GOT3 (cell line): Measurements from ENCODE around the gene NIT2.
"Not testable (repeated sequence)": the region's sequence is repeated elsewhere in the genome, so short reads cannot be mapped to it uniquely, and the experiment has no call there.

Source experiments
- DNase-seq: peaks from one replicate; lab custom pipeline; 2025; ENCODE audit warnings: mixed read lengths; lab: John Stamatoyannopoulos, UW

The NIT2 gene, protein sequence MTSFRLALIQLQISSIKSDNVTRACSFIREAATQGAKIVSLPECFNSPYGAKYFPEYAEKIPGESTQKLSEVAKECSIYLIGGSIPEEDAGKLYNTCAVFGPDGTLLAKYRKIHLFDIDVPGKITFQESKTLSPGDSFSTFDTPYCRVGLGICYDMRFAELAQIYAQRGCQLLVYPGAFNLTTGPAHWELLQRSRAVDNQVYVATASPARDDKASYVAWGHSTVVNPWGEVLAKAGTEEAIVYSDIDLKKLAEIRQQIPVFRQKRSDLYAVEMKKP

GRCh38 chr3:100334488-100335351 is at the start of gene NIT2:
Gene NIT2 (plus strand): TSS chr3:100334757. CDS start chr3:100334792, 35 bp downstream.
- peak; percentile 27 for DNase-seq

DNA sequence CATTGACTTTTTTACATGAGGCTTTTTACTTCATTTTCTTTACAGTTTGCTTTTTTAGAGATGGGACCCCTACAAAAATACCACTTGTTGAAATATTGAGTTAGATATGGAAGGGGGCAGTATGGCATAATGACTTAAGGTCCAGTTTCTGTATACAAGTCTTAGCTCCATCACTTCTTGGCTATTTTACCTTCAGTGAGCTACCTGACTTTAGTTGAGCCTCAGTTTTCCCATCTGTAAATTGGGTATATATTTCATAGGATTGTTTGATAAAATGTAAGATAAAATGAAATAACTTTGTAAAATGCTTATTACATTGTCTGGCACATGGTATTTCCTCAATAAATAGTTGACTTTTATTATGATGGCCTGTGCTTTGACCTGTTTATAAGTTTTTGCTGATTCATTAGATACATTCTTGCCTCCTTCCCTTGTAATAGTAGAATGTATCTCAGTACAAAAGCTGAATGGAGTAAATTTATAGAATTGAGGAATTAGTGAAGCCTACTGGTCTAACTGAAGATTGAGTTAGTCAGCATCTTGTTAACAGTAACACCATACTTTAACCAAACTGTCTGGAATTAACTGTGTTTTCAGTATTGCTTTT is 46.2 kb upstream of the NIT2 start:
- DNase-seq, result no peak

DNA sequence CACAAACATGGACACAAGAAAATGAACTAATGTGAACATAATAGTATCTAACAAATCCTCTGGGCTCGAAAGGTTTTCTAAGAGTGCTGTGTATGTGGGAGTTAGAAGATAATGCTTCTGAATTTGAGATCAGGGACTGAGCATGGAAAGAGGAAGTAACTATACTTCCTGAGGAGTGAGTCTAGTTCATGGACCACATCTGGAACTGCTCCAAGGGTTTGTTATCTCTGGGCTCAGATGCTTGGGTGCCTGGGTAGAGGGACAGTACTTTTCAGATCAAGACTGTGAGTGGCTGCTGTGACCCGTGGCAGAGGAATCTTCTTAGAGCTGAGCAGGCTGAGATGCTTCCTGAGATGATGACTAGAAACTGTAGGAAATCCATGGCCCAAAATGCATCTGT is 45.2 kb upstream of the NIT2 start:
- DNase-seq, result no peak

DNA sequence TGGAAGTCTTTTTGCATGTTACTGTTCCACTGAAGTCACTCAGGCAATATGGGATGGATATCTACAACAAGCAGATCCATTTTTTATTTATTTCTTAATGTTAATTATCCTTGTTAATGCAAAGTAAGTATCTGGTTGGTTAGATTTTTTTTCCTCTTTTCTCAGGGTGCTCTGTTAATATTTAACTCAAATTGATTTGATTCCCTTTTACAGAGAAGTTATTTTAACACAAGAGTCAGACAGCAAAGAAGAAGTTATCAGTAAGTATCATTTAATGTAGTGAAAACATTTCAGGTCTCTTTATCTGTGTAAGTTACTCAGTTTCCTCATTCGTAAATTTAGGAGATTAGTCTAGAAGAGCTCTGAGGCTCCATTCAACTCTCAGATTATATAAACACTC is 39.5 kb upstream of the NIT2 start:
- DNase-seq, result no peak

GRCh38 chr3:100297784-100298183 is 36.8 kb upstream of the NIT2 start:
- no peak for DNase-seq

DNA sequence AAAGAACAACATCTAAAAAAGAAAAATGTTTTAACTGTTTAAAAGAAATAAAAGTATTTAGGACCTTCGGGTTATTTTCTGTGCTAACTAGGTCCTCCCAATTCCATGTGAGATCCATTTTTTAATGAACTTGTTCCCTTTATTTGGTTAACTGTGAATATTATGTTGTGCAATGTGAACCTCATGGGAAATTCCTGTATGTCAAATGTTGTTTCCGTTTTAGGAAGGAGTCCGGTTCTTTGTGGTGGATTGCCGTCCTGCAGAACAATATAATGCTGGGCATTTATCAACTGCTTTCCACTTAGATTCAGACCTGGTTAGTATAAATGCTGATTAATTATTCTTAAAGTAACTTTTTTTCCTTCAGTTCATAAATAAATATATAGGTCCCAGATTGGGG is 35.5 kb upstream of the NIT2 start:
- no peak for DNase-seq

GRCh38 chr3:100306695-100307094 is 27.9 kb upstream of the NIT2 start:
- no peak for DNase-seq

- no peak for DNase-seq
Observed at GRCh38 chr3:100310355-100310965, 24.1 kb upstream of the NIT2 start.

- no peak for DNase-seq
Observed at GRCh38 chr3:100311011-100311410, 23.5 kb upstream of the NIT2 start.

GRCh38 chr3:100316641-100317069 is 17.9 kb upstream of the NIT2 start:
- no peak for DNase-seq

DNA sequence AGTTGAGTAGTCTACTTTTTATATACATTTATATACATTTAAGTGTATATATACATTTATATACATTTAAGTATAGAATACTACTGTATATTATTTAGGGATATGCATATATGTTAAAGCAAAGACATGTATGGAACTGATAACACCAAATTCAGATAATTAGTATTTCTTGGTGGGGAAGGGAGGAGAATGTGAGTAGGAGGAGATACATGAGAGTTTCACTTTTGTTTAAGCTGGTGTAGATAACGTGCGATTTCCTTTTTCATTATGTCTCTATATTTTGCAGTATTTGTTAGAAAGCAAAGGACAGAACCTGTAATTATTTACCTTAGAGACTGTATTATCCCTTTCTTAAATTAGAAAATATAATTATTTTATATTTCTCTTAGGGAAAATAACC is 16.6 kb upstream of the NIT2 start:
- DNase-seq, result no peak

DNA sequence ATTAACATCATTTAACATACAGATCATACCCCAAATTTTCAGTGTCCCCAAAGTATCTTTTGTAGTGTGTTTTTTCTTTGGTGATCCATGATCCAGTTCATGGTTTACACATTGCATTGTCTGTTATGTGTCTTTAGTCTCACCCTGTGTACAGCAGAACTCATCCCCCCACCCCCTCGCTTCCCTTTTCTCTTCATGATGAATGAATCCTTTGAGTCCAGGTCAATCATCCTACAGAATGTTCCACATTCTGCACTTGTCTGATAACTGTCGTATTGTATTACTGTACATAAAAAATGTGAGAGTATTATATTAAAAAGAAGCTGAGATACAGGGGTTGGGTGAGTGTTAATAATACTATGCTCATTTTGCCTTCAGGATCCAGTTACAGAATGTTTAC is 14.6 kb upstream of the NIT2 start:
- DNase-seq, result no peak

DNA sequence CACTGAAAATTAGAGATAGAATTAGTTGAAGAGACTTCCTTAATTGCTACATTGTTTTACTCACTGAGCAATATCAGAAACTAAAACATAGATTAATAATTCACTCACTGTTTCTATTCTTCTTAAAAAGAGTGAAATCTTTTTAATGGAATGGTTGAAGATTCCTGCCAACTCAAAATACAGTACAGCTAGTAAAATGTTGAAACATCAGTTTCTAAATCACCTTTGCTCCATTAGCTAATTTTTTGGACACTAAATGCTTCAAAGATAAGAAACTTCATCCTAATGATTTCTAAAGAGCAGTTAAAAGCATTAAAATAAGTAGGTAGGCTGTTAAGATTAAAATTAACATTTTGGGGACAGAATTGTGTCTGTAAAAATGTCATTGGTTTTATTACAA is 10.5 kb upstream of the NIT2 start:
- no peak for DNase-seq

GRCh38 chr3:100325827-100326226 is 8.7 kb upstream of the NIT2 start:
- DNase-seq, result no peak

GRCh38 chr3:100327377-100327776 is 7.2 kb upstream of the NIT2 start:
- not testable (repeated sequence) for DNase-seq

DNA sequence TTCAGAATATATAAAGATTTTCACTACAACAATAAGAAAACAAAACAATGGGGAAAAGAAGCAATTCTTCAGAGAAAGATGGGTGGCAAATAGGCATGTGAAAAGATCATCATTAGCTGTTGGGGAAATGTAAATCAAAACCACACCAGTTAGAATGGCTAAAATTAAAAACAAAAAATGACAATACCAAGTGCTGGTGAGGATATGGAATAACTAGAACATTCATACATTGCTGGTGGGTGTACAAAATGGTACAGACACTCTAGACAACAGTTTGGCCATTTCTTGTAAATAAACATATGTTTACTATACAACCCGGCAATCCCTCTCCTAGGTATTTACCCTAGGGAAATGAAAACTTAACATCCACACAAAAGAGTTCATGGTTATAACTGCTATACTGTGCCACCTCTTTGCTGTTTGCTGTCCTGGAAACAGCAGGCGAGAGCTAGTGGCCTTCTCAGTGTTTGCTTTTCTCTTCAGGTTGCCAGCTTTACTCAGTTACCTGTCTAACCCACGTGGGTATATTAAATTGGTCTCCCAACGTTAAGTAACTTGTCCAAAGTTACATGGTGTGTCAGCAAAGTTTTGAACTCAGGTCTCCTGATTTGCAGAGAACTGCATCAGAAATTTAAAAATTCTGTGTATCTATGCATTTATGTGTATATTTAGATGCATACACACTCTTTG is 4.6 kb upstream of the NIT2 start:
- DNase-seq, result no peak

GRCh38 chr3:100330651-100331050 is 3.9 kb upstream of the NIT2 start:
- DNase-seq, result no peak

DNA sequence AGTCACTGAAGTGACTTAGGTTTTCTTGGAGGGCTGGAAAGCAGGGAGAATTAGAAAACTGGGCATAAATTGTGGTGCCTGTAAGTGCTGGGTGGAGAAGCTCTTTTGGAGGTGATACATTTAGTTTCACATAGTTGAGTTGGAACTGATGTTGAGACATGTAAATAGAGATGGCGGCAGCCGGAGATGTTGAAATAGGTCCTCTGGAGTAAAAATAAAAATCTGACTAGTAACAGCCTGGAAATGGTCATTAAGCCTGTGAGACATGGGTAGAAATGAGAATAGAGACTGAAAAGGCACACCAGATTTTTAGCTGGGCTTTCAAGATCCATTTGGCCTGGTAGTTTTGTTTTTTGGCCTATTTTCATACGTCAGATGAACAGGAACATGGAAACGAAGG is 2.9 kb upstream of the NIT2 start:
- no peak for DNase-seq

DNA sequence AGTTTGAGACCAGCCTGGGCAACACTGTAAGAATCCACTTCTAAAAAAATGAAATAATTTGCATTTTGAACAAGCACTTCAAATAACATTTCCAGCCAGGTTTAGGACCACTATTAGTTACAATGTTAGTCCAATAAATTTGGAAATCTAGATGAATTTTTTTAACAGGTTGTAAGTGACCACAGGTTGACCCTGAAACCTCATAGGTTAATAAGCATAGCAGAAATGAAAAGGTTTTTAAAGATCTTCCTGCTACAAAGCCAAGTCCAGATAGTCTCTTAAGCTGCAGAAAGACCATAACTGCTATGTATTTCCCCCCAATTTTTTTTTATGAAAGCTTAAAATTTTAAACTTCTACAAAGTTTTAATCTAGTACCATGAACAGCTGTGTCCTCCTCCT is 1.5 kb upstream of the NIT2 start:
- DNase-seq, result no peak

DNA sequence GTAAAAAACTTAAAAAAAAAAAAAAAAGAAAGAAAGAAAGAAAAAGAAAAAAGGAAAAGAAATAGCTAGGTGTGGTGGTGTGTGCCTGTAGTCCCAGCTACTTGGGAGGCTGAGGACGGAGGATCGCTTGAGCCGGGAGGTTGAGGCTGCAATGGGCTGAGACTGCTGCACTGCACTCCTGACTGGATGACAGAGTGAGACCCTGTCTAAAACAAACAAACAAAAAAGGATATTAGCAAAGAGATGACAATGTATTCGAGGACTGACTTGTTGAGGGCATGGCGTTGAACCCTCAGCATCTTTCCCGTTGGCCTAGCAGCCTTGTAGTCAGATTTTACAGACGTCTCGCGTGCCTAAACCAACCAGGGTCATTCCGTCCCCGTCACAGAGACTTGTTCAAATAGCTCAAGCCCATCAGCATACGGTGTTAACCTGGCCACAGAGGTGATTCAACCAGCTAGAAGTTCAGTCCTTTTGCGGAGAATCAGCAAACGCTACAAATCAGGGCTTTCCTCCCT is 528 bp upstream of the NIT2 start:
- no peak for DNase-seq

DNA sequence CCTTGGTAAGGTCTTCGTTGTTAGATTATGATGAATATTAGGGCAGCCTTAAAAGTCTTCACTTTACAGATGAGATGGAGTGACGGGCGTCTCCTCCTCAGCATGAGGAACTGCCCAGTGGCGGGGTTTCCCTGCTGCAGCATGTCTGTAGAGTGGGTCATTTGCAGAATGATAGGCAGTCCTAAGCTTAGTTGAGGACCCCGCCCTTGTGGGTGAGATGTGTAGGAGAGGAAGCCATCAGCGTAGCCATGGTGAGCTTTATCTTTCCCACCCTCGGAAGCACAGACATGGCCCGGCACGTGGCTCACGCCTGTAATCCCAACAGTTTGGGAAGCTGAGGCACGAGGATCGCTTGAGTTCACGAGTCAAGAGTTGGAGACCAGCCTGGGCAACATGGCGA is 877 bp downstream of the NIT2 start:
- DNase-seq, result no peak

- DNase-seq, result not testable (repeated sequence)
Observed at GRCh38 chr3:100336229-100336628, 1.7 kb downstream of the NIT2 start.
